Activated CD4-positive, alpha-beta T cell treated with anti-CD3 and anti-CD28 coated beads, Interleukin-2, amount 50 U/mL, for 16 hours (primary cell): Measurements from ENCODE around the gene SPRR2G.
"Not testable (repeated sequence)": the region's sequence is repeated elsewhere in the genome, so short reads cannot be mapped to it uniquely, and the experiment has no call there.

ENCODE experiments used
- DNase-seq: peaks from one replicate; pipeline ENCODE4 v3.0.0-alpha.2; 2020

The SPRR2G gene

GRCh38 chr1:153112454-153112853 lies 38.2 kb downstream of the SPRR2G start:
- not testable (repeated sequence) for DNase-seq

DNA sequence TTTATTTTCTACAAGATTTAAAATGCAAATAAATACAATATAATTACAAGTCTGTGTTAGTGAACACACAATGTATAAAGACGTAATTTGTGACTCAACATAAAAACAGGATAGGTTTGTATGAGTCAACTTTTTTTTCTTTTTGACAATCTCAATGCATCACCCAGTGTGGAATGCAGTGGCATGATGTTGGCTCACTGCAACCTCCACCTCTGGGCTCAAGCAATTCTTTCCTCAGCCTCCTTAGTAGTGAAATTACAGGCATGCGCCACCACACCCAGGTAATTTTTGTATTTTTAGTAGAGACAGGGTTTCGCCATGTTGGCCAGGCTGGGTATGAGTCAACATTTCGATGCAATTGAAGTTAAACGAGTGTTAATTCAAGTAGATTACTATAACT lies 50.4 kb downstream of the SPRR2G start:
- peak; percentile 27 for DNase-seq
